NCI-H510A treated with DMSO at 0.1 percent for 48 hours (cell line): ENCODE data around the gene ADCY7.
A peak's percentile ranks its signal among the peaks of the same experiment; 100 is the strongest.
"Not testable (repeated sequence)": the region's sequence is repeated elsewhere in the genome, so short reads cannot be mapped to it uniquely, and the experiment has no call there.

Source experiments
- DNase-seq: peaks from one replicate; lab custom pipeline; 2025; lab: John Stamatoyannopoulos, UW

ADCY7 gene

GRCh38 chr16:50266337-50267091 is at the start of gene ADCY7:
Gene ADCY7 (plus strand): TSS chr16:50266551. CDS start chr16:50288180, 21,629 bp downstream.
- DNase-seq = peak; percentile 56

- DNase-seq = no peak
Observed at GRCh38 chr16:50219402-50219975, 46.9 kb upstream of the ADCY7 start.

GRCh38 chr16:50224286-50224685 is 42.1 kb upstream of the ADCY7 start:
- DNase-seq = no peak

- no peak for DNase-seq
Observed at GRCh38 chr16:50227120-50227519, 39.2 kb upstream of the ADCY7 start.

GRCh38 chr16:50227665-50228064 is 38.7 kb upstream of the ADCY7 start:
- no peak for DNase-seq

DNA sequence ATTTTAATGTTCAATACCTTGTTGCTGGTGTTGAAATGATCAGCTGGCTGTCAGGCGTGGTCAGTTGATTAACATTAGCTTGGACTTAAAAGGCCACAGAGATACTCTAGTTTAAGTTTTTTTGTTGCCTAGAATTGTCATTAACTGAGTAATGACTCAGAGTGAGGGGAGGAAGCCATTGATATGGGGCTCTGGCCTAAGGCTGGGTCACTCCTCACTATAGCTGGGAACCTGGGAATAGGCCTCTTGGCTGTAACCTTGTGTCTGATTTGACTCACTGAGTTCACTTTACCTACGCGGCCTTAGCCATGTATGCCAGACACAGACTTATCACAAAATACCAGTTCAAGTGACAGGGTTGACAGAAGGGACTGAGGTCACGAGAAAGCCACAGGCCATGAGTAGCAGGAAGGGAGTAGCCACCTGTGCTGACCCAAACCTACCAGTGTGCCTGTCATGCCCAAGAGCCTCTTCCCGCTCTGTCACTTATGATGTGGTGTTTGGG is 37.9 kb upstream of the ADCY7 start:
- no peak for DNase-seq

GRCh38 chr16:50229149-50229726 is 37.1 kb upstream of the ADCY7 start:
- DNase-seq = no peak

GRCh38 chr16:50234771-50235556 is 31.4 kb upstream of the ADCY7 start:
- DNase-seq = no peak

GRCh38 chr16:50235581-50235980 is 30.8 kb upstream of the ADCY7 start:
- DNase-seq = no peak

GRCh38 chr16:50238314-50238713 is 28.0 kb upstream of the ADCY7 start:
- DNase-seq = no peak

DNA sequence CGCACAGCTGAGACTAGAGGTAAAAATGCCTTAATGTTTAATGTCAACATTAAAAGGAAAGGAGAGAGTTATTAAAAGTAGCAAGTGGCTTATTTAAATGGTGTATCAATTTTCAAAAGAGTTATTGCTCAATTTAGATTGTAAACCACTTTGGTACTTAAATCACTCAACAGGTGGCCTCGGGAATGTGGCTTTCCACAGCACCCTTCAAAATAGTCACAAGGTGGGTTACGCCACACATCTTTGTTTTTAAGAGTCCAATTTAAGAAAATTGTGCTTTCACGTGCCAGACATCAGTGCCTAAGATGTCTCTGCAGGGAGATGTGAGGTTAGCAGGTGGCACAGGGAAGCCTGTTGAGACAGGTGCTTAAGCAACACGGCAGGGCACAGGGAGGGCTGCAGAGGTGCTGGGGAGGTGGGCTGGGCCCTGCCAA is 27.5 kb upstream of the ADCY7 start:
- DNase-seq = peak; percentile 77

DNA sequence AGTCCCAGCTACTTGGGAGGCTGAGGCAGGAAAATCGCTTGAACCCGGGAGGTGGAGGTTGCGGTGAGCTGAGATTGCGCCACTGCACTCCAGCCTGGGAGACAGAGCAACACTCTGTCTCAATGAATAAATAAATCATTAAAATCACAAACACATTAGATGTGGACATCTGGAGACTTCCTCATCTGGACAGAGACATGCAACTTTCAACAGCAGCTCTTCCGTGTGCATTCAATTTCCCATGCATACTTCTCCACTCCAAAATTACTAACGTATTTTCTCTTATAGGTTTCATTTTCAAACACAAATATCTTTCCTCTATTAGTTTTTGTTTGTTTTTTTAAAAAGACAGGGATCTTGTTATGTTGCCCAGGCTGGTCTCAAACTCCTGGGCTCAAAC is 23.3 kb upstream of the ADCY7 start:
- DNase-seq = not testable (repeated sequence)

DNA sequence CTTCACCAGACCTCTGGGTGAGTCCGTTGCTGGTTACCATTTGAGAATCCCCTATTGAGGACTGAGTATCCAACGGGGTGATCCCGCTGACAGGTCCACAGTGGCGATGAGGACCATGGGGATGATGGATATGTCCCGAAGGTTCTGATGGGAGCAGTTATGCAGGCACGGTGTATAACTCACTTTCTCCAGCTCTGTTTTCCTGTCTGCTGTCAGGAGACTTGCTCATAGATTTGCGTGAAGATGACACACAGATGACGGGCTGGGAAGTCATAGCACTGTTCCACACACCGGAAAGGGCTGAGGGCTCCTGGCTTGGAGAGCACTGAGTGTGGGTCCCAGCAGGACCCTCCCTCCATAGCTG is 22.2 kb upstream of the ADCY7 start:
- DNase-seq = no peak

DNA sequence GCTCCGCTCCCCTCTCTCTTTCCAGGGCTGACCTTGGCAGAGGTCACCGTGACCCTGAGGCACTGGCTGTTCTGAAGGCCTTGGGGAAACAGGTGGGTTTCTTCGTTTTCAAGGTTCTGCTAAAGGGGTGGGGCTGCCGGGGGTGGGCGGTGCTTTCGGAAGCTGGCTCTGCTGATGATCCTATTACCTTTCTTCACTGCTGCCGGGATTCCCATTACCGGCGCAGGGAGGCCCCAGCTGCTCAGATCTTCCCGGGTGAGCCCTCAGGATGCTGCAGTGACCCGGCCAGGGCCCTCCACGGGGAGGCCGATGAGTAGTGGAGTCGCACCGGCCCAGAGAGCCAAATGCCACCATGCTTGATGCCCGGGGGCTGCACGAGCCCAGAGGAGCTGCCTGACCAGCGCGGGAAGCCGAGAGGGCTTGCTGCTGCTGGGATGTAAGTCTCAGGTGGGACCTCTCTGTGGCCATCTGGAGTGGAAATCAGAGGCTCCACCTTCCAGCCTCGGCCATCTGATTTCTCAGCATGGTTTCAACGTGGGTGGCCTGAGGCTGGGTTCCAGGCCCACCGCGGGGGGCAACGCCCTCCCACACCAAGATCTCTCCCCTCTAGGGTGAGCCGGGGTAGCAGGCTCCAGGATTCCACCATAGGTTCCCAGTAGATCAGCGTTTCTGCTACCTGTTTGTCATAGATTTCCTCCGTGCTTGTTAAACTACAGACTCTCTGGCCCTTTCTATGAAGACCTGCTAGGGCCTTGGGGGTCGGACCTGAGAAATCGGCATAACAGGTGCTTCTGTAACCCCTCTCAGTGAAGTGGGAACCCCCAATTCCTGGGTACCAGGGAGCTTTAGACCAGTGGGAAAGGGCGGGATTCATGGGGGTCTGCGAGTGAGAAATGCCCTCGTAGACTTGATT is 21.6 kb upstream of the ADCY7 start:
- no peak for DNase-seq

GRCh38 chr16:50245417-50246298 is 20.7 kb upstream of the ADCY7 start:
- DNase-seq = peak; percentile 15

DNA sequence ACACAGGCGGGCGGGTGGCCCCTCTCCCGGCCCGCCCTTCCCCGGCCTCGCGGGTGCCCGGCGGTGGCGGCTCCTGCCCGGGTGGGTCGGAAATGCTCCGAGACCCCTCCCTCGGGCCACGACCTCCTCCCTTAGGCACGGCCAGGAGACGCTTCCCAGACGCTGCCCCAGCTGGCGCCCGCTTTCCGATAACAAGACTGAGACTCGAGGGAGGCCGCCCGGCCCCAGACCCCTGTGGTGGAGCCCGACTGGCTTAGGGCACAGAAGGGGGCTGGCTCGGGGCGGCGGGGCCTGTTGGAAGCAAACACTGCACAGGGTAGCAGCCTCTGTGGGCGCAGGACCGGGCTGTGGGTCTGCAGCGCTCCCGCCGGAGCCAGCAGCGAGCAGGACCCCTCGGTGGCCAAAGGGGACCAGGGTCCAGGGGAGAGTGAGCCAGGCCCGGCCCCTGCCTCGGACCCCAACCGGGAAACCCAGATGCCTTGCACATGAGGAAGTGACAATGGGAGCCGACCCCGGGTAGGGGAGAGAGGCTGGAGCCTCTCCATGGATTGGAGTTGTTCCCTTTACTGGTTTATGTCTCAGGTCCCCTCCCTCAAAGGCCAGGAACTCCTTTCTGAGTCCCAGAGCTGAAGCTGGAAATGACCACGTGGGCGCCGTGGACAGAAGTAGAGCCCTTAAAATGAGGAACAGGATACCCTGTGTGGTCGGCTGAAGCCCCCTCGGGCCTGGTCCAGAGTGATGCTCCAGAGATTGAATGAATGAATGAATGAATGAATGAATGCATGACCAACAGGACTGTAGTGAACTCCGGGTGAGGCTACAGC is 19.8 kb upstream of the ADCY7 start:
- DNase-seq = no peak

- no peak for DNase-seq
Observed at GRCh38 chr16:50247123-50247905, 19.0 kb upstream of the ADCY7 start.

- no peak for DNase-seq
Observed at GRCh38 chr16:50247906-50248608, 18.3 kb upstream of the ADCY7 start.
